ENCODE data around the gene GALNT8. TPM values are rescaled to one million over a fixed set of nuclear protein-coding genes. Genes with fewer than 3 reads are reported as not detected.

GALNT8 gene
- polyA plus RNA-seq, 3 donors = 0.04 TPM; not detected in 2

DNA sequence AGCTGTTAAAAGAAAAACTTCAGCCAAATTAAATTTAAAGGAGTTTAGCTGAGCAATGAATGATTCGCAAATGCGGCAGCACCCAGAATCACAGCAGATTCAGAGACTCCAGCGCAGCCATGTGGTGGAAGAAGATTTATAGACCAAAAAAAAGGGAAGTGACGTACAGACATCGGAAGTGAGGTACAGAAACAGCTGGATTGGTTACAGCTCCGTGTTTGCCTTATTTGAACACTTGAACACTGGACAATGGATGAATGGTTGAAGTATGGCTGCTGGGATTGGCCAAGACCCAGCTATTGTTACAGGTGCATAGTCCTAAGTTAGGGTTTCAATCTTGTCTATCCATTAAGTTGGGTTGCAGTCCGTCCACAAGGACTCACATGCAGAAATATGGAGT is 42.6 kb downstream of the GALNT8 start:
- no peaks in the 10 kb centered on the region for H3K36me3 Mint-ChIP-seq

GRCh38 chr12:4763549-4763948 is 43.3 kb downstream of the GALNT8 start:
- Mint-ChIP-seq H3K4me1 (peaks cover 2% of the 10 kb centered on the region), H3K36me3 (no peaks in the 10 kb centered on the region), H3K4me3 (no peak overlapping the region), H3K9me3 (peaks cover 2 to 9% (median 5%) of the 10 kb centered on the region in 7 donors), H3K27ac (no peak overlapping the region), H3K27me3 (ENCODE audit: low read depth in 3 of 3) (peaks cover 4% of the 10 kb centered on the region in 3 donors)
- no peaks in the 10 kb centered on the region for H3K79me2 ChIP-seq (ENCODE audit: insufficient read depth, low read length)
- H3K27me3 ChIP-seq (ENCODE audit: control insufficient read depth in 2 of 2, insufficient read depth in 2 of 2, low read length in 2 of 2) = no peaks in the 10 kb centered on the region
- H4K20me1 ChIP-seq (ENCODE audit: insufficient read depth, low read length) = no peaks in the 10 kb centered on the region
- no peak overlapping the region for H3K4me3 ChIP-seq (replicated peaks in 1 of 3; ENCODE audit: low read depth in 2 of 3, low read length in 3 of 3)
- TF ChIP-seq, protein P1, sequence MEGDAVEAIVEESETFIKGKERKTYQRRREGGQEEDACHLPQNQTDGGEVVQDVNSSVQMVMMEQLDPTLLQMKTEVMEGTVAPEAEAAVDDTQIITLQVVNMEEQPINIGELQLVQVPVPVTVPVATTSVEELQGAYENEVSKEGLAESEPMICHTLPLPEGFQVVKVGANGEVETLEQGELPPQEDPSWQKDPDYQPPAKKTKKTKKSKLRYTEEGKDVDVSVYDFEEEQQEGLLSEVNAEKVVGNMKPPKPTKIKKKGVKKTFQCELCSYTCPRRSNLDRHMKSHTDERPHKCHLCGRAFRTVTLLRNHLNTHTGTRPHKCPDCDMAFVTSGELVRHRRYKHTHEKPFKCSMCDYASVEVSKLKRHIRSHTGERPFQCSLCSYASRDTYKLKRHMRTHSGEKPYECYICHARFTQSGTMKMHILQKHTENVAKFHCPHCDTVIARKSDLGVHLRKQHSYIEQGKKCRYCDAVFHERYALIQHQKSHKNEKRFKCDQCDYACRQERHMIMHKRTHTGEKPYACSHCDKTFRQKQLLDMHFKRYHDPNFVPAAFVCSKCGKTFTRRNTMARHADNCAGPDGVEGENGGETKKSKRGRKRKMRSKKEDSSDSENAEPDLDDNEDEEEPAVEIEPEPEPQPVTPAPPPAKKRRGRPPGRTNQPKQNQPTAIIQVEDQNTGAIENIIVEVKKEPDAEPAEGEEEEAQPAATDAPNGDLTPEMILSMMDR (IDR thresholded peaks at IDR 0.05) = no peak
- H2AFZ ChIP-seq (ENCODE audit: insufficient read depth, low read depth, low read length, poor library complexity, severe bottlenecking) = no peak overlapping the region
- no peaks in the 10 kb centered on the region for H3K9me3 ChIP-seq (replicated peaks in 1 of 2; ENCODE audit: control insufficient read depth in 1 of 2, insufficient read depth in 1 of 2, low read length in 2 of 2)
- H3K9ac ChIP-seq (ENCODE audit: insufficient read depth, low read length, poor library complexity, severe bottlenecking) = no peak overlapping the region
- intact Hi-C loops (cut with micrococcal nuclease) = no loop called here
- H3K27ac ChIP-seq (ENCODE audit: low read depth in 1 of 2, low read length in 2 of 2) = no peak overlapping the region
- WGBS (ENCODE audit: insufficient coverage) = 85% methylated on average over 10 of the region's 18 CpGs
- H3K36me3 ChIP-seq (replicated peaks in 1 of 2; ENCODE audit: control insufficient read depth in 1 of 2, insufficient read depth in 2 of 2, low read length in 2 of 2) = no peaks in the 10 kb centered on the region
- no peak overlapping the region for H3K4me2 ChIP-seq (replicated peaks; ENCODE audit: extremely low read depth, low read length, poor library complexity, severe bottlenecking)
- no peaks in the 10 kb centered on the region for H3K4me1 ChIP-seq (ENCODE audit: control insufficient read depth in 1 of 2, insufficient read depth in 2 of 2, low read length in 2 of 2)
- no peak for DNase-seq

More for the DNA sequence above, 42.6 kb downstream of the GALNT8 start:
- Histone ChIP-seq H3K79me2 (ENCODE audit: insufficient read depth, low read length) (no peaks in the 10 kb centered on the region), H3K9ac (ENCODE audit: insufficient read depth, low read length, poor library complexity, severe bottlenecking) (no peak overlapping the region), H4K20me1 (ENCODE audit: insufficient read depth, low read length) (no peaks in the 10 kb centered on the region), H3K9me3 (replicated peaks in 1 of 2; ENCODE audit: control insufficient read depth in 1 of 2, insufficient read depth in 1 of 2, low read length in 2 of 2) (no peaks in the 10 kb centered on the region), H3K4me2 (replicated peaks; ENCODE audit: extremely low read depth, low read length, poor library complexity, severe bottlenecking) (no peak overlapping the region), H2AFZ (ENCODE audit: insufficient read depth, low read depth, low read length, poor library complexity, severe bottlenecking) (peak overlapping the region; percentile 21), H3K4me3 (replicated peaks in 1 of 3; ENCODE audit: low read depth in 2 of 3, low read length in 3 of 3) (no peak overlapping the region), H3K27ac (ENCODE audit: low read depth in 1 of 2, low read length in 2 of 2) (no peak overlapping the region), H3K36me3 (replicated peaks in 1 of 2; ENCODE audit: control insufficient read depth in 1 of 2, insufficient read depth in 2 of 2, low read length in 2 of 2) (no peaks in the 10 kb centered on the region), H3K4me1 (ENCODE audit: control insufficient read depth in 1 of 2, insufficient read depth in 2 of 2, low read length in 2 of 2) (no peaks in the 10 kb centered on the region), H3K27me3 (ENCODE audit: control insufficient read depth in 2 of 2, insufficient read depth in 2 of 2, low read length in 2 of 2) (no peaks in the 10 kb centered on the region)
- TF ChIP-seq, protein P1 (IDR thresholded peaks at IDR 0.05) = no peak
- H3K27ac Mint-ChIP-seq = no peak overlapping the region
- 46% methylated on average over 7 of the region's 7 CpGs for WGBS (ENCODE audit: insufficient coverage)
- peak overlapping the region in 1 of 2 donors; percentile 44 for H3K4me3 Mint-ChIP-seq
- peaks cover 4 to 7% (median 4%) of the 10 kb centered on the region in 3 donors for H3K27me3 Mint-ChIP-seq (ENCODE audit: low read depth in 3 of 3)
- H3K4me1 Mint-ChIP-seq = peaks cover 2% of the 10 kb centered on the region
- DNase-seq = no peak
- intact Hi-C loops (cut with micrococcal nuclease) = no loop called here
- peaks cover 2 to 9% (median 5%) of the 10 kb centered on the region in 7 donors for H3K9me3 Mint-ChIP-seq
